Measurements from ENCODE around the gene MT3.
A peak's percentile ranks its signal among the peaks of the same experiment; 100 is the strongest.

The MT3 gene

GRCh38 chr16:56632156-56632847 lies 43.0 kb downstream of the MT3 start, which contains the start of gene MT1M:
Gene MT1M, plus strand, starts transcription at chr16:56632659. Its CDS starts 73 bp downstream, at chr16:56632732.
- H3K27ac ChIP-seq (ENCODE audit: low read depth, low read length) = no peak within 1 kb of the TSS
- no peaks in the 10 kb centered on the region for H3K9me3 ChIP-seq (ENCODE audit: insufficient read depth, low read depth, low read length)
- H3K4me3 ChIP-seq (ENCODE audit: low read length) = peak within 1 kb of the TSS; percentile 44
- no peaks in the 10 kb centered on the region for H3K36me3 ChIP-seq (ENCODE audit: insufficient read depth, low read length)
- H3K9ac ChIP-seq (ENCODE audit: low read depth, low read length) = no peak within 1 kb of the TSS
- no peaks in the 10 kb centered on the region for H3K4me1 ChIP-seq (ENCODE audit: insufficient read depth, low read length)
- peaks cover 99% of the 10 kb centered on the region for H3K27me3 ChIP-seq (ENCODE audit: insufficient read depth, low read length)
- WGBS = 1% methylated on average over 58 of the region's 61 CpGs

GRCh38 chr16:56632848-56633365 lies 43.6 kb downstream of the MT3 start:
- Histone ChIP-seq H3K27me3 (ENCODE audit: insufficient read depth, low read length) (peaks cover 100% of the 10 kb centered on the region), H3K9me3 (ENCODE audit: insufficient read depth, low read depth, low read length) (no peaks in the 10 kb centered on the region), H3K36me3 (ENCODE audit: insufficient read depth, low read length) (no peaks in the 10 kb centered on the region), H3K4me1 (ENCODE audit: insufficient read depth, low read length) (no peaks in the 10 kb centered on the region), H3K27ac (ENCODE audit: low read depth, low read length) (no peak overlapping the region), H3K9ac (ENCODE audit: low read depth, low read length) (no peak overlapping the region), H3K4me3 (ENCODE audit: low read length) (peak overlapping the region; percentile 44)
- 15% methylated on average over 6 of the region's 6 CpGs for WGBS

DNA sequence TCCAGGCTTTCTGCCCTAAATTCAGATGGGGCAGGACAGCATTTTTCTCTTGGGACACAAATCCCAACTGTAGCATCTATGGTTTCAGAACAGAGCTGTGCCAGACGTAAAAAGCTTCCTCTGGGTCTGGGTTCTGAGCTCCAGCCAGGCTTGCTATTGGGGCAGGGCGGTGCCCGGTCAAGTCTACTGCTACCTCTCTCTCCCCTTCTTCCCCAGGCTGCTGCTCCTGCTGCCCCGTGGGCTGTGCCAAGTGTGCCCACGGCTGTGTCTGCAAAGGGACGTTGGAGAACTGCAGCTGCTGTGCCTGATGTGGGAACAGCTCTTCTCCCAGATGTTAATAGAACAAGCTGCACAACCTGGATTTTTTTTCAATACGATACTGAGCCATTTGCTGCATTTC lies 44.2 kb downstream of the MT3 start:
- peaks cover 100% of the 10 kb centered on the region for H3K27me3 ChIP-seq (ENCODE audit: insufficient read depth, low read length)
- peaks cover under 1% of the 10 kb centered on the region; the same call in 1 of the 2 replicates for H3K4me1 ChIP-seq (ENCODE audit: insufficient read depth, low read length)
- no peak overlapping the region for H3K9ac ChIP-seq (ENCODE audit: low read depth, low read length)
- no peaks in the 10 kb centered on the region for H3K9me3 ChIP-seq (ENCODE audit: insufficient read depth, low read depth, low read length)
- no peaks in the 10 kb centered on the region for H3K36me3 ChIP-seq (ENCODE audit: insufficient read depth, low read length)
- no peak overlapping the region for H3K27ac ChIP-seq (ENCODE audit: low read depth, low read length)
- no peak overlapping the region for H3K4me3 ChIP-seq (ENCODE audit: low read length)
- 49% methylated on average over 7 of the region's 7 CpGs for WGBS

GRCh38 chr16:56634715-56635440 lies 45.5 kb downstream of the MT3 start:
- no peaks in the 10 kb centered on the region for H3K9me3 ChIP-seq (ENCODE audit: insufficient read depth, low read depth, low read length)
- H3K9ac ChIP-seq (ENCODE audit: low read depth, low read length) = no peak overlapping the region
- H3K27ac ChIP-seq (ENCODE audit: low read depth, low read length) = no peak overlapping the region
- peaks cover 100% of the 10 kb centered on the region for H3K27me3 ChIP-seq (ENCODE audit: insufficient read depth, low read length)
- peaks cover 3% of the 10 kb centered on the region; the same call in 1 of the 2 replicates for H3K4me1 ChIP-seq (ENCODE audit: insufficient read depth, low read length)
- H3K36me3 ChIP-seq (ENCODE audit: insufficient read depth, low read length) = no peaks in the 10 kb centered on the region
- WGBS = 3% methylated on average over 47 of the region's 47 CpGs
- peak overlapping the region; percentile 20; the same call in 1 of the 2 replicates for H3K4me3 ChIP-seq (ENCODE audit: low read length)

GRCh38 chr16:56635441-56635967 lies 46.2 kb downstream of the MT3 start:
- Histone ChIP-seq H3K9ac (ENCODE audit: low read depth, low read length) (no peak overlapping the region), H3K9me3 (ENCODE audit: insufficient read depth, low read depth, low read length) (no peaks in the 10 kb centered on the region), H3K4me1 (ENCODE audit: insufficient read depth, low read length) (peaks cover 3% of the 10 kb centered on the region; the same call in 1 of the 2 replicates), H3K36me3 (ENCODE audit: insufficient read depth, low read length) (no peaks in the 10 kb centered on the region), H3K27me3 (ENCODE audit: insufficient read depth, low read length) (peaks cover 100% of the 10 kb centered on the region), H3K27ac (ENCODE audit: low read depth, low read length) (no peak overlapping the region), H3K4me3 (ENCODE audit: low read length) (peak overlapping the region; percentile 20; the same call in 1 of the 2 replicates)
- 3% methylated on average over 40 of the region's 40 CpGs for WGBS

GRCh38 chr16:56636616-56637413 lies 47.5 kb downstream of the MT3 start:
- Histone ChIP-seq H3K9ac (ENCODE audit: low read depth, low read length) (no peak overlapping the region), H3K4me1 (ENCODE audit: insufficient read depth, low read length) (peaks cover 3% of the 10 kb centered on the region; the same call in 1 of the 2 replicates), H3K27ac (ENCODE audit: low read depth, low read length) (no peak overlapping the region), H3K36me3 (ENCODE audit: insufficient read depth, low read length) (no peaks in the 10 kb centered on the region), H3K27me3 (ENCODE audit: insufficient read depth, low read length) (peaks cover 100% of the 10 kb centered on the region), H3K9me3 (ENCODE audit: insufficient read depth, low read depth, low read length) (no peaks in the 10 kb centered on the region), H3K4me3 (ENCODE audit: low read length) (no peak overlapping the region)
- WGBS = 23% methylated on average over 9 of the region's 9 CpGs

GRCh38 chr16:56637814-56638750 lies 48.8 kb downstream of the MT3 start, which contains the start of gene MT1A:
Gene MT1A, plus strand, starts transcription at chr16:56638666. Its CDS starts 73 bp downstream, at chr16:56638739.
- Histone ChIP-seq H3K36me3 (ENCODE audit: insufficient read depth, low read length) (no peaks in the 10 kb centered on the region), H3K9ac (ENCODE audit: low read depth, low read length) (no peak within 1 kb of the TSS), H3K27me3 (ENCODE audit: insufficient read depth, low read length) (peaks cover 100% of the 10 kb centered on the region), H3K27ac (ENCODE audit: low read depth, low read length) (no peak within 1 kb of the TSS), H3K4me1 (ENCODE audit: insufficient read depth, low read length) (peaks cover 3% of the 10 kb centered on the region; the same call in 1 of the 2 replicates), H3K4me3 (ENCODE audit: low read length) (peak within 1 kb of the TSS; percentile 49), H3K9me3 (ENCODE audit: insufficient read depth, low read depth, low read length) (no peaks in the 10 kb centered on the region)
- WGBS = 3% methylated on average over 68 of the region's 68 CpGs

DNA sequence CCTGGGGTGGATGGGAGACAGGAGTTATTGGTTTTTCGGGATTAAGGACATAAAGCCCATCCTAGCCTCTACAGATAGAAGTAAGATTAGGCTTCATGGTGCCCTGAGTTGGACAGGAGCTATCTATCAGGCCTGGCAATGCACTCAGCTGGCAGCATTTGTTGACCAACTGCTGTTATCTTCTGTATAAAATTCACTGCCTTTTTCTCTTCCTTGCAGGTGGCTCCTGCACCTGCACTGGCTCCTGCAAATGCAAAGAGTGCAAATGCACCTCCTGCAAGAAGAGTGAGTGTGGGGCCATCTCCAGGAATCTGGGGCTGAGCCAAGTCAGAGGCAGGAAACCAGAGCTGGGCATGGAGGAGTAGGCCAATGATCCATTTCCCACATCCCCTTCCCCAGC lies 49.7 kb downstream of the MT3 start:
- Histone ChIP-seq H3K9ac (ENCODE audit: low read depth, low read length) (no peak overlapping the region), H3K27me3 (ENCODE audit: insufficient read depth, low read length) (peaks cover 100% of the 10 kb centered on the region), H3K9me3 (ENCODE audit: insufficient read depth, low read depth, low read length) (no peaks in the 10 kb centered on the region), H3K4me3 (ENCODE audit: low read length) (no peak overlapping the region), H3K27ac (ENCODE audit: low read depth, low read length) (no peak overlapping the region), H3K4me1 (ENCODE audit: insufficient read depth, low read length) (peaks cover 3% of the 10 kb centered on the region; the same call in 1 of the 2 replicates), H3K36me3 (ENCODE audit: insufficient read depth, low read length) (no peaks in the 10 kb centered on the region)
- WGBS = 89% methylated on average over 1 of the region's 1 CpG

- 100% methylated on average over 1 of the region's 1 CpG for WGBS
- Histone ChIP-seq H3K27me3 (ENCODE audit: insufficient read depth, low read length) (peaks cover 100% of the 10 kb centered on the region), H3K4me1 (ENCODE audit: insufficient read depth, low read length) (peaks cover 3% of the 10 kb centered on the region; the same call in 1 of the 2 replicates), H3K36me3 (ENCODE audit: insufficient read depth, low read length) (no peaks in the 10 kb centered on the region), H3K9me3 (ENCODE audit: insufficient read depth, low read depth, low read length) (no peaks in the 10 kb centered on the region), H3K27ac (ENCODE audit: low read depth, low read length) (no peak overlapping the region), H3K4me3 (ENCODE audit: low read length) (no peak overlapping the region), H3K9ac (ENCODE audit: low read depth, low read length) (no peak overlapping the region)
Observed at GRCh38 chr16:56640076-56640475, 50.7 kb downstream of the MT3 start.
